Testis (tissue), 2 donors: ENCODE results near the gene CATSPERD.

Source experiments
- POLR2A ChIP-seq: fragments of 450-650 bp; IDR thresholded peaks from one replicate; pipeline ENCODE4 v1.6.1; 2017; ENCODE audit warnings: antibody characterized with exemption, mild to moderate bottlenecking, moderate library complexity
- TF ChIP-seq, protein P1 (sequence below), 3 experiments: fragments of 450-650 bp in 2 of 3; fragments of 200-600 bp in 1 of 3; sonication (generic) in 1 of 3; IDR thresholded peaks; one replicate each; pipeline ENCODE4 v1.5.1; 2016 to 2019; ENCODE audit warnings: antibody characterized with exemption in 3 of 3, mild to moderate bottlenecking in 2 of 3, moderate library complexity in 1 of 3

DNA sequence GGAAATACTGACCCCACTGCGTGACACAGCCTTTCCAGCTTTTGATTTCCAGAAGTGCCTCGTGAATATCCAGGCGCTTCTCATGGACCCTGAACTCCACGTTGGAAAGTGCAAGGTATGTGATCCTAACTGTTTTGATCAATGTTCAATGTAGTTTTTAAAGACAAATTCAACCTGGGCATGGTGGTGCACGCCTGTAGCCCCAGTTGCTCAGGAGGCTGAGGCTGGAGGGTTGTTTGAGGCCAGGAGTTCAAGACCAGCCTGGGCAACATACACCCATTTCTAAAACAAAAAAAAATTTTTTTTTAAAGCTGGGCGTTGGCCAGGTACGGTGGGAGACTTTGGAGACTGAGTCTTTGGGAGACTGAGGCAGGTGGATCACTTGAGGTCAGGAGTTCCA lies 31.3 kb downstream of the CATSPERD start:
- TF ChIP-seq, protein P1, sequence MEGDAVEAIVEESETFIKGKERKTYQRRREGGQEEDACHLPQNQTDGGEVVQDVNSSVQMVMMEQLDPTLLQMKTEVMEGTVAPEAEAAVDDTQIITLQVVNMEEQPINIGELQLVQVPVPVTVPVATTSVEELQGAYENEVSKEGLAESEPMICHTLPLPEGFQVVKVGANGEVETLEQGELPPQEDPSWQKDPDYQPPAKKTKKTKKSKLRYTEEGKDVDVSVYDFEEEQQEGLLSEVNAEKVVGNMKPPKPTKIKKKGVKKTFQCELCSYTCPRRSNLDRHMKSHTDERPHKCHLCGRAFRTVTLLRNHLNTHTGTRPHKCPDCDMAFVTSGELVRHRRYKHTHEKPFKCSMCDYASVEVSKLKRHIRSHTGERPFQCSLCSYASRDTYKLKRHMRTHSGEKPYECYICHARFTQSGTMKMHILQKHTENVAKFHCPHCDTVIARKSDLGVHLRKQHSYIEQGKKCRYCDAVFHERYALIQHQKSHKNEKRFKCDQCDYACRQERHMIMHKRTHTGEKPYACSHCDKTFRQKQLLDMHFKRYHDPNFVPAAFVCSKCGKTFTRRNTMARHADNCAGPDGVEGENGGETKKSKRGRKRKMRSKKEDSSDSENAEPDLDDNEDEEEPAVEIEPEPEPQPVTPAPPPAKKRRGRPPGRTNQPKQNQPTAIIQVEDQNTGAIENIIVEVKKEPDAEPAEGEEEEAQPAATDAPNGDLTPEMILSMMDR (IDR thresholded peaks at IDR 0.05) = no peak
- TF ChIP-seq POLR2A = no peak
